ENCODE measurements around the gene TOMM40L.
"Not testable (repeated sequence)": the region's sequence is repeated elsewhere in the genome, so short reads cannot be mapped to it uniquely, and the experiment has no call there.

TOMM40L gene

GRCh38 chr1:161223805-161224694 lies 1.8 kb upstream of the TOMM40L start:
- peaks cover 30% of the 10 kb centered on the region for H3K4me1 Mint-ChIP-seq
- no peak overlapping the region for H3K27ac Mint-ChIP-seq

GRCh38 chr1:161224695-161225087 lies 1.2 kb upstream of the TOMM40L start:
- ATAC-seq, H3K27ac Mint-ChIP-seq, H3K9me3 Mint-ChIP-seq, H3K4me3 Mint-ChIP-seq: not testable (repeated sequence)
- Mint-ChIP-seq H3K36me3 (peaks cover 20% of the 10 kb centered on the region), H3K4me1 (peaks cover 30% of the 10 kb centered on the region), H3K27me3 (peaks cover 27% of the 10 kb centered on the region)

More at GRCh38 chr1:161223805-161224694, 1.8 kb upstream of the TOMM40L start:
- Mint-ChIP-seq H3K36me3 (peaks cover 13% of the 10 kb centered on the region), H3K9me3 (no peaks in the 10 kb centered on the region), H3K4me3 (no peak overlapping the region), H3K27me3 (peaks cover 27% of the 10 kb centered on the region)
- ATAC-seq: no peak

GRCh38 chr1:161225178-161225533 lies 704 bp upstream of the TOMM40L start:
- H3K9me3 Mint-ChIP-seq: no peaks in the 10 kb centered on the region
- no peak overlapping the region for H3K4me3 Mint-ChIP-seq
- ATAC-seq: no peak
- H3K4me1 Mint-ChIP-seq: peaks cover 30% of the 10 kb centered on the region
- H3K27me3 Mint-ChIP-seq: peaks cover 27% of the 10 kb centered on the region
- H3K36me3 Mint-ChIP-seq: peaks cover 22% of the 10 kb centered on the region
- no peak overlapping the region for H3K27ac Mint-ChIP-seq

- H3K27ac Mint-ChIP-seq: peak overlapping the region; percentile 93
- no peaks in the 10 kb centered on the region for H3K9me3 Mint-ChIP-seq
- peak overlapping the region; percentile 100 for H3K4me3 Mint-ChIP-seq
- H3K27me3 Mint-ChIP-seq: peaks cover 27% of the 10 kb centered on the region
- H3K36me3 Mint-ChIP-seq: peaks cover 30% of the 10 kb centered on the region
- H3K4me1 Mint-ChIP-seq: peaks cover 30% of the 10 kb centered on the region
- ATAC-seq: no peak
These were observed 456 bp downstream of the TOMM40L start for GRCh38 chr1:161226320-161226711.

- Mint-ChIP-seq H3K9me3 (no peaks in the 10 kb centered on the region), H3K4me3 (peak overlapping the region; percentile 100), H3K4me1 (peaks cover 30% of the 10 kb centered on the region), H3K27ac (peak overlapping the region; percentile 93), H3K27me3 (peaks cover 25% of the 10 kb centered on the region), H3K36me3 (peaks cover 30% of the 10 kb centered on the region)
- no peak for ATAC-seq
These were observed 899 bp downstream of the TOMM40L start for GRCh38 chr1:161226759-161227158.

GRCh38 chr1:161227196-161227871 lies 1.5 kb downstream of the TOMM40L start:
- peak; percentile 53 for ATAC-seq

GRCh38 chr1:161228032-161228431 lies 2.2 kb downstream of the TOMM40L start:
- Mint-ChIP-seq H3K27me3 (peaks cover 12% of the 10 kb centered on the region), H3K4me1 (peaks cover 30% of the 10 kb centered on the region), H3K27ac (no peak overlapping the region), H3K4me3 (peak overlapping the region; percentile 12), H3K9me3 (no peaks in the 10 kb centered on the region), H3K36me3 (peaks cover 30% of the 10 kb centered on the region)
- ATAC-seq: no peak

More at GRCh38 chr1:161227196-161227871, 1.5 kb downstream of the TOMM40L start:
- H3K4me1 Mint-ChIP-seq: peaks cover 30% of the 10 kb centered on the region
- peaks cover 19% of the 10 kb centered on the region for H3K27me3 Mint-ChIP-seq
- peak overlapping the region; percentile 93 for H3K27ac Mint-ChIP-seq
- H3K36me3 Mint-ChIP-seq: peaks cover 30% of the 10 kb centered on the region
- peak overlapping the region; percentile 100 for H3K4me3 Mint-ChIP-seq
- H3K9me3 Mint-ChIP-seq: no peaks in the 10 kb centered on the region

GRCh38 chr1:161229896-161230295 lies 4.0 kb downstream of the TOMM40L start:
- Mint-ChIP-seq H3K4me3 (no peak overlapping the region), H3K9me3 (no peaks in the 10 kb centered on the region), H3K27ac (no peak overlapping the region), H3K27me3 (no peaks in the 10 kb centered on the region), H3K4me1 (peaks cover 30% of the 10 kb centered on the region), H3K36me3 (peaks cover 30% of the 10 kb centered on the region)
- no peak for ATAC-seq

DNA sequence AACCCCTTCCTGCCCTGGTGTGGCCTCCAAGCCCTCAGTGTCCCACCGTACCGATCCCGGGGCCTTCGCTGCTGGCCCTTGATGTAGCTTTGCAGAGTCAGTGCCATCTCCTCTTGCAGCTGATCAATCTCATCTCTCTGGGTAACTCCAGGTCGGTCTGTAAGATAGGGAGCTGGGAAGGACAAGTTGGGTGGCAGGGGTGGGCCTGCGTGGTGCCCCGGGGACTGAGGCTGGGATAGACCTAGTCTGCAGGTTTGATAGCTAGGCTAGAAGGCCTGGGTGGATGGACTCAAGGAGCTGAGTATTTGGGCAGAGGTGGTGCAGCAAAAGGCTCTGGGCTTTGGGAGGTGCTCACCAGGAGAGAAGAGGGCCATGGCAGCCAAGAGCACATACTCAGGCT lies 4.9 kb downstream of the TOMM40L start:
- Mint-ChIP-seq H3K27me3 (no peaks in the 10 kb centered on the region), H3K4me3 (no peak overlapping the region), H3K9me3 (no peaks in the 10 kb centered on the region), H3K36me3 (peaks cover 30% of the 10 kb centered on the region), H3K27ac (no peak overlapping the region), H3K4me1 (peaks cover 23% of the 10 kb centered on the region)
- no peak for ATAC-seq

DNA sequence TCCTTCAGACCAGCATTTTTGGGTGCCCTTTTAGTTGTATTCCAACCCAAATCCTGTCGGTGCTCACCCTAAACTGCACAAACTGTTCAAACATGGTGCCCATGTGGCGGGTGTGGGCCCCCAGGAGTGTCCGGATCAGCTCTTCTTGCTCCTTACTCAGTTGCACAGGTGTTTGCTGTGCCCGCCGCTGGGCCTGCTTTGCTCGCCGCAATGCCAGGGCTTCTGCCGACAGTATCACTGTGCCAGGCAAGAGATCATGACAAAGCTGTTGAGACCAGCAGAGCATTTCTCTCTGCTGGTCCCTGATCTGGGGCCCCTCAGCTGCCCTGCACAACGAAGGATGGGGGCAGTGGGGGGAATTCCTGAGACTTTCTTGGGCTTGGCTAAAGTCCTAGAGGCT lies 7.2 kb downstream of the TOMM40L start:
- no peak overlapping the region for H3K4me3 Mint-ChIP-seq
- H3K9me3 Mint-ChIP-seq: no peaks in the 10 kb centered on the region
- no peak for ATAC-seq
- H3K4me1 Mint-ChIP-seq: no peaks in the 10 kb centered on the region
- H3K27ac Mint-ChIP-seq: no peak overlapping the region
- H3K36me3 Mint-ChIP-seq: peaks cover 26% of the 10 kb centered on the region
- peaks cover 20% of the 10 kb centered on the region for H3K27me3 Mint-ChIP-seq

- H3K27ac Mint-ChIP-seq: no peak overlapping the region
- no peaks in the 10 kb centered on the region for H3K4me1 Mint-ChIP-seq
- no peaks in the 10 kb centered on the region for H3K36me3 Mint-ChIP-seq
- ATAC-seq: no peak
- H3K9me3 Mint-ChIP-seq: no peaks in the 10 kb centered on the region
- no peak overlapping the region for H3K4me3 Mint-ChIP-seq
- peaks cover 40% of the 10 kb centered on the region for H3K27me3 Mint-ChIP-seq
These were observed 10.3 kb downstream of the TOMM40L start for GRCh38 chr1:161235957-161236775.

DNA sequence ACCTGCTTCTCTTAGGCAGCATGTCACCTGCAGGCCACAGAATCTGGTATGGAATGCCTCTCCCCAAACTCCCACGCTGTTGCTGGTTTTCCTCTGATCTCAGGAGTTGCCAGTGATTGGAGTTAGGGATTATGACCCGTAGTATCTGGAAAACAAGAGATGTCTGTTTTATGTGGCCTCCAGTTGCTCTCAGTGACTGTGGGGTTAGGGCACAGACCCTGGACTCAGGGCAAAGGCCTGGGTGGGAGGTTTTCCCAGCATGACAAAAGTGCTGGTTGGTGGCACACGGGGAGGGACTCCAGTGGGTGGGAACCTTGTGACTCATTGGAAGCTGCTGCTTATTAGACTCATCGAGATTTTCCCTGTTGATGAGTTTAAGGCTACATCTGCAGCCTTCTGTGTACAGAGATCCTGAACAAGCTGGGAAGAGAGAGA lies 12.2 kb downstream of the TOMM40L start, which contains the start of gene NR1I3:
Gene NR1I3 (minus strand): TSS at position 165 of the 435 bp plus-strand sequence. CDS start 1,638 bp downstream, outside the sequence.
- Mint-ChIP-seq H3K36me3 (no peaks in the 10 kb centered on the region), H3K27me3 (peaks cover 40% of the 10 kb centered on the region), H3K4me3 (no peak within 1 kb of the TSS), H3K27ac (no peak within 1 kb of the TSS), H3K9me3 (no peaks in the 10 kb centered on the region), H3K4me1 (peaks cover 7% of the 10 kb centered on the region)
- ATAC-seq: no peak

- Mint-ChIP-seq H3K36me3 (no peaks in the 10 kb centered on the region), H3K4me3 (no peak overlapping the region), H3K4me1 (peaks cover 7% of the 10 kb centered on the region), H3K27ac (no peak overlapping the region), H3K9me3 (no peaks in the 10 kb centered on the region), H3K27me3 (peaks cover 34% of the 10 kb centered on the region)
- ATAC-seq: no peak
These were observed 15.8 kb downstream of the TOMM40L start for GRCh38 chr1:161241682-161242081.

DNA sequence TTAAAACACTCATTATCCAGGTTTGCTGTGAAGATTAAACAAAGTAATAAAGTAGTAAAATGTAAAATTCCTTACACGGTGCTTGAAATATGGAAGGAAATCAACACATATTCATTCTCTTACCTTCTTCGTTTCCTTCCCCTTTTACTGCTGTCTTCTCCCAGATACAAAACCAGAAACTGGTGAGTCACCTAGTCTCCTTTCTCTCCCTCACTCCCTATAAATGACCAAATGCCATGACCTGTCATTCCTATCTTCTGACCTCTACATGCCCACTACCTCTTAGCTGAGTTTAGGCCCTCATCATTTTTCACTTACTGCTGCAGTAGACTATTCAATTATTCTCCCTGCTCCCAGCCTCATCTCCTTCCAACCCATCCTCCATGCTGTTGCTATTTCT lies 16.5 kb downstream of the TOMM40L start:
- H3K9me3 Mint-ChIP-seq: no peaks in the 10 kb centered on the region
- no peak overlapping the region for H3K27ac Mint-ChIP-seq
- H3K27me3 Mint-ChIP-seq: peaks cover 27% of the 10 kb centered on the region
- no peak for ATAC-seq
- no peaks in the 10 kb centered on the region for H3K36me3 Mint-ChIP-seq
- peaks cover 7% of the 10 kb centered on the region for H3K4me1 Mint-ChIP-seq
- H3K4me3 Mint-ChIP-seq: no peak overlapping the region

DNA sequence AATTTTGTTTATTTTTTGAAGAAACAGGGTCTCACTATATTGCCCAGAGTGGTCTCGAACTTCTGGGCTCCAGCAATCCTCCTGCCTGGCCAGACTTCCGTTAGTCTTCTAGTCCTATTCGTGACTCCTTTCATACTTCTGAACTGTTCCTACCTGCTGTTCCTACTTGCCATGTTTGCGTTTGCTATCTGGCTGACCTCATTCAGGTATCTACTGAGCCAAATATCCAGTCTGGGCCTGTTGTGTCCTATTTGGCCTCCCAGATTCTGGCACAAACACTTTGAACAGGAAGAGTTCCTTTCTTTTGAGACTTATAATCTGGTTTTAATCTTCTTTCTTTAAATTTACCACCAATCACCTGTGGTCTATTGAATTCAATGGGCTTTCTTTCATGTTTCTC lies 19.0 kb downstream of the TOMM40L start:
- no peak overlapping the region for H3K4me3 Mint-ChIP-seq
- ATAC-seq: no peak
- H3K9me3 Mint-ChIP-seq: peaks cover 2% of the 10 kb centered on the region
- no peaks in the 10 kb centered on the region for H3K36me3 Mint-ChIP-seq
- peaks cover 13% of the 10 kb centered on the region for H3K27me3 Mint-ChIP-seq
- H3K4me1 Mint-ChIP-seq: peaks cover 7% of the 10 kb centered on the region
- no peak overlapping the region for H3K27ac Mint-ChIP-seq

All from stimulated activated memory B cell treated with anti-CD40 and anti-IgM and Interleukin-4, amounts not matched to agents 10 μg/mL and 1 μg/mL and 100 μg/mL, for 72 hours (primary cell).